Testis (tissue), 3 donors: Measurements from ENCODE around the gene PRSS38. TPM values are rescaled to one million over a fixed set of nuclear protein-coding genes. Genes with fewer than 3 reads are reported as not detected.

Source experiments
- DNase-seq: peaks from one replicate; pipeline ENCODE4 v3.0.0-alpha.2; 2019
- H3K27ac ChIP-seq, 2 donors: fragments of 200-600 bp; sonication (generic); one replicate each; pipeline ENCODE4 v1.5.1; 2019
- H3K27me3 ChIP-seq: fragments of 200-600 bp; sonication (generic); one replicate; pipeline ENCODE4 v1.5.1; 2019
- H3K36me3 ChIP-seq: fragments of 200-600 bp; sonication (generic); one replicate; pipeline ENCODE4 v1.5.1; 2017; ENCODE audit warnings: low read depth; ENCODE audit errors: missing control alignments
- H3K4me1 ChIP-seq: fragments of 200-600 bp; sonication (generic); one replicate; pipeline ENCODE4 v1.5.1; 2019
- H3K4me3 ChIP-seq, 2 donors: fragments of 200-600 bp; sonication (generic); one replicate each; pipeline ENCODE4 v1.5.1; 2017 to 2019
- H3K9me3 ChIP-seq: fragments of 200-600 bp; sonication (generic); one replicate; pipeline ENCODE4 v1.5.1; 2017
- POLR2A ChIP-seq: fragments of 450-650 bp; IDR thresholded peaks from one replicate; pipeline ENCODE4 v1.6.1; 2017; ENCODE audit warnings: antibody characterized with exemption, mild to moderate bottlenecking, moderate library complexity
- WGBS, 2 donors: methylation state at CpG; one replicate each; pipeline ENCODE4 v1.1.5; 2018; 5-methylcytosine and 5-hydroxymethylcytosine counted together
- intact Hi-C: fragments of 100-400 bp; cut with DNase I; formaldehyde crosslinking; loops from one replicate; pipeline ENCODE4 v1.15.1; 2023; ENCODE audit warnings: low total_unique reads
- polyA plus RNA-seq: library from polyadenylated mRNA; stranded (reverse); fragments of 350-450 nt; fragmentation: Illumina TruSeq; extraction: RNeasy Lipid Tissue Mini Kit (QIAGEN cat#74804); gene quantifications from one replicate; pipeline ENCODE4 v1.2.3, GENCODE V29; 2014; ENCODE audit warnings: low read depth, low replicate concordance; ENCODE audit not compliant: insufficient read depth
- total RNA-seq, 2 donors: library from RNA; depleted of rRNA; stranded (reverse); fragments of >200 nt; gene quantifications; one replicate each; pipeline ENCODE4 v1.2.3, GENCODE V29; 2016
- TF ChIP-seq, protein P1 (sequence below), 3 experiments: fragments of 450-650 bp in 2 of 3; fragments of 200-600 bp in 1 of 3; sonication (generic) in 1 of 3; IDR thresholded peaks; one replicate each; pipeline ENCODE4 v1.5.1; 2016 to 2019; ENCODE audit warnings: antibody characterized with exemption in 3 of 3, mild to moderate bottlenecking in 2 of 3, moderate library complexity in 1 of 3

The PRSS38 gene
- total and polyA plus RNA-seq, 3 donors from 2014 or later: 3.4 to 9.3 (median 5.4) TPM

DNA sequence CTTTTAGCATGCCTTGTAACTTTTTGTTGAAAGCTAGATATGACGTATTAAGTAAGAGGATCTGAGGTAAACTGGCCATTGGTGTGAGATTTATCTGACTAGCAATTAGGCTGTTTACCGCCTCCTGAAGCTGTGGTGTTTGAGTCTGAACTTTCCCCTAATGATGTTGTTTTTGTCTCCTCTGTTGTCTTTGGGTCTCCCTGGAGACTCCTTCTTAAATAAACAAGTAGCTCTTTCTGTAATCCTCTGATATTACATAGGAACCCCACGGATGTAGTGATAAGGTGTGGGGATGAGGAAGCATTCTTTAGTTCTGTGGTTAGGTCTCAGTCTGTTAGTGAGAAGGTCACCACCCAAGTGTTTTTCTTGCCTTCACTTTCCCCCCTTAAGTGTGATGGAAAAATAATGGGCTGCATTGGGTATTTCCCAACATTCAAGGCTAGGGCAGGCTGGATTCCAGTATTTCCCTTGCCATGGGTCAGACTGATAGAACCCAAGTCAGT, 33.0 kb downstream of the PRSS38 start:
- Histone ChIP-seq H3K27me3 (no peaks in the 10 kb centered on the region), H3K4me1 (no peaks in the 10 kb centered on the region), H3K9me3 (no peaks in the 10 kb centered on the region), H3K36me3 (no peaks in the 10 kb centered on the region), H3K27ac (no peak overlapping the region), H3K4me3 (no peak overlapping the region)
- intact Hi-C loops: no loop called here
- no peak for DNase-seq
- WGBS, 2 donors: 82 to 84% methylated on average over 3 of the region's 3 CpGs
- TF ChIP-seq, protein P1, sequence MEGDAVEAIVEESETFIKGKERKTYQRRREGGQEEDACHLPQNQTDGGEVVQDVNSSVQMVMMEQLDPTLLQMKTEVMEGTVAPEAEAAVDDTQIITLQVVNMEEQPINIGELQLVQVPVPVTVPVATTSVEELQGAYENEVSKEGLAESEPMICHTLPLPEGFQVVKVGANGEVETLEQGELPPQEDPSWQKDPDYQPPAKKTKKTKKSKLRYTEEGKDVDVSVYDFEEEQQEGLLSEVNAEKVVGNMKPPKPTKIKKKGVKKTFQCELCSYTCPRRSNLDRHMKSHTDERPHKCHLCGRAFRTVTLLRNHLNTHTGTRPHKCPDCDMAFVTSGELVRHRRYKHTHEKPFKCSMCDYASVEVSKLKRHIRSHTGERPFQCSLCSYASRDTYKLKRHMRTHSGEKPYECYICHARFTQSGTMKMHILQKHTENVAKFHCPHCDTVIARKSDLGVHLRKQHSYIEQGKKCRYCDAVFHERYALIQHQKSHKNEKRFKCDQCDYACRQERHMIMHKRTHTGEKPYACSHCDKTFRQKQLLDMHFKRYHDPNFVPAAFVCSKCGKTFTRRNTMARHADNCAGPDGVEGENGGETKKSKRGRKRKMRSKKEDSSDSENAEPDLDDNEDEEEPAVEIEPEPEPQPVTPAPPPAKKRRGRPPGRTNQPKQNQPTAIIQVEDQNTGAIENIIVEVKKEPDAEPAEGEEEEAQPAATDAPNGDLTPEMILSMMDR (IDR thresholded peaks at IDR 0.05): no peak
- TF ChIP-seq POLR2A: no peak

DNA sequence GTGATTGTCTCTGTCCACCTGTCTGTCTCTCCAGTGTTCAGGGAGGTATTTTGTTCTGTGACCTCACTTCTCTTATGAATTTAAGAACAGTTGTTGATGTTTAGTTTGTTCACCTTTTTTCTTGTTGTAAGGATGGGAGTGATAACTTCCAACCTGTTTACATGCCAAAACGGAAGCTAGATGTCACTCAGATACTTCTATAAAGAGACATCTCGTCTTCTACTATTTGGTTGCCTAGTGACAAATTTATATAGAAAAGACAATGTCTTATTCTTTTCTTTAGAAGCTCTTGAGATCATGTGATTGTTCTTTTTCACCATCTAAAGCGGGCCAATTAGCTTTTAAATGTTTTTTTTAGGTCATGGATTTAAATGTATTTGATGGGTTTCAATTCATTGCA, 33.8 kb downstream of the PRSS38 start:
- 54 to 74% methylated on average over 3 of the region's 3 CpGs for WGBS, 2 donors
- DNase-seq: no peak
- Histone ChIP-seq H3K27me3 (no peaks in the 10 kb centered on the region), H3K9me3 (no peaks in the 10 kb centered on the region), H3K4me1 (no peaks in the 10 kb centered on the region), H3K4me3 (no peak overlapping the region), H3K36me3 (no peaks in the 10 kb centered on the region), H3K27ac (no peak overlapping the region)
- intact Hi-C loops: no loop called here
- no peak for TF ChIP-seq POLR2A
- TF ChIP-seq, protein P1 (IDR thresholded peaks at IDR 0.05): no peak

DNA sequence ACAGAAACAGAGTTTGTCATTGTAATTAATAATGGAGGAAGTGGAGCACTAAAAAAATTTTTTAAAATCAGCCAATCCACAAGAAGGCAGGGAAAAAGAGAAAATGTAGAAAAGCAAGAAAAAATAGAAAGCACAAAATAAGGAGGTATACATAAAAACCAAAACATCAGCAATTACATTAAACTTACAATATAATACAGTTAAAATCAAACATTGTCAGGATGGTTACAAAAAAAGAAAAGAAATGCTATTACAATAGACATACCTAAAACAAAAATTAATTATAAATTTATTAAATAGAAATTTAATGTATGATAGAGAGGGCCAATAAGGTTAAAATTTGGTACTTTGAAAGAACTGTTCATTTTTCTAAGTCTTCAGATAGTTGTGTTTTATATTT, 38.7 kb downstream of the PRSS38 start:
- H3K27me3 ChIP-seq: no peaks in the 10 kb centered on the region
- no peak for DNase-seq
- intact Hi-C loops: no loop called here
- TF ChIP-seq, protein P1 (IDR thresholded peaks at IDR 0.05): no peak
- no peak overlapping the region for H3K4me3 ChIP-seq
- no peaks in the 10 kb centered on the region for H3K36me3 ChIP-seq
- H3K9me3 ChIP-seq: no peaks in the 10 kb centered on the region
- no peaks in the 10 kb centered on the region for H3K4me1 ChIP-seq
- no peak overlapping the region for H3K27ac ChIP-seq

DNA sequence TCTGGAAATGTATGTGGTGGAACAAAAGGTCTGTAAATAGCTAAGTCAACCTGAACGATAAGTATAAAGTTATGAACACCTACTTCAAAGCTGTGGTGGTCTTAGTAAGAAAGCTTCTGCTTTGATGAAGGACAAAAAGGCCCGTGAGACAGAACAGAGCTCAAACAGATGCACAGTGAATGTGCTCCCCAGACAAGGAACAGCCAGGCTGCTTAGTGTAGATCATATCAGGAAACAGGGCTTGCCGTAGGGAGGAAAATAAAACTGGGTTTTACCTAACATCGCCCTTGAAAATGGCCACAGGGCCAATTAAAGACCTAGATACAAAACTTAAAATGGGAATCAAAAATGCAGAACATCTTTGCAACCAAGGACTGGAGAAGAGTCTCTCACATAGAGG, 40.2 kb downstream of the PRSS38 start:
- DNase-seq: no peak
- no peaks in the 10 kb centered on the region for H3K27me3 ChIP-seq
- no peaks in the 10 kb centered on the region for H3K9me3 ChIP-seq
- H3K36me3 ChIP-seq: no peaks in the 10 kb centered on the region
- TF ChIP-seq, protein P1 (IDR thresholded peaks at IDR 0.05): no peak
- no peak for TF ChIP-seq POLR2A
- H3K27ac ChIP-seq: no peak overlapping the region
- H3K4me3 ChIP-seq: no peak overlapping the region
- intact Hi-C loops: no loop called here
- 83 to 84% methylated on average over 4 of the region's 4 CpGs for WGBS, 2 donors
- no peaks in the 10 kb centered on the region for H3K4me1 ChIP-seq

DNA sequence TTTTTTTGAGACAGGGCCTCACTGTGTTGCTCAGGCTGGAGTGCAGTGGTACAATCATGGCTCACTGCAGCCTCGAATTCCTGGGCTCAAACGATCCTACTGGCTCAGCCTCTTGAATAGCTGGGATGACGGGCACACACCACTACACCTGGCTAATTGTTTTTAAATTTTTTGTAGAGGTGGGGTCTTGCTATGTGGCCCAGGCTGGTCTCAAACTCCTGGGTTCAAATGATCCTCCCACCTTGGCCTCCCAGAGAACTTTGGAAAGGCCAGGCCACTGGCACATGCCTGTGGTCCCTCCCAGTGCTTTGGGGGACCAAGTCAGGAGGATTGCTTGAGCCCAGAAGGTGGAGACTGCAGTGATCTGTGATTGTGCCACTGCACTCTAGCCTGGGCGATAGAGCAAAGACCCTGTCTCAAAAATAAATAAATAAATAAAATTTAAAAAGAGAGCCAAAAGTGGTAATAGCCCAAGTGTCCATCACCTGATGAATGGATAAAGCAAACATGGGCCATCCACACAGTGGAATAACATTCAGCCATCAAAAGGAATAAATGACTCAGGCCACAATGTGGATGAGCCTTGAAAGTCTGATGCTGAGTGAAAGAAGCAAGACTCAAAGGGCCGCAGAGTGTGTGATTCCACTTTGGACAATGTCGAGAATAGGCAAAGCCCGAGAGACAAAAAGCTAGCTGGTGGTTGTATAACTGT, 40.8 kb downstream of the PRSS38 start:
- intact Hi-C loops: no loop called here
- no peaks in the 10 kb centered on the region for H3K36me3 ChIP-seq
- no peaks in the 10 kb centered on the region for H3K4me1 ChIP-seq
- DNase-seq: no peak
- H3K4me3 ChIP-seq: no peak overlapping the region
- H3K27ac ChIP-seq: no peak overlapping the region
- no peaks in the 10 kb centered on the region for H3K27me3 ChIP-seq
- no peaks in the 10 kb centered on the region for H3K9me3 ChIP-seq
- TF ChIP-seq POLR2A: no peak
- TF ChIP-seq, protein P1 (IDR thresholded peaks at IDR 0.05): no peak
- 81 to 87% methylated on average over 7 of the region's 7 CpGs for WGBS, 2 donors
